Neural progenitor cell (in vitro differentiated cells): Measurements from ENCODE around the gene SNAI3. TPM values are rescaled to one million over a fixed set of nuclear protein-coding genes. Genes with fewer than 3 reads are reported as not detected.

Source experiments
- DNase-seq: peaks from one replicate; pipeline ENCODE4 v3.0.0-alpha.2; 2016; ENCODE audit warnings: low spot score
- H2AFZ ChIP-seq: fragments of 200-600 bp; sonication (generic); replicated peaks from 2 replicates; pipeline ENCODE4 v1.6.1; 2016; ENCODE audit warnings: antibody characterized with exemption
- H3F3A ChIP-seq: fragments of 200-600 bp; sonication (generic); 2 replicates; pipeline ENCODE4 v1.6.1; 2016; ENCODE audit warnings: antibody characterized with exemption, low read depth
- H3K27ac ChIP-seq: fragments of 200-600 bp; sonication (generic); 2 replicates; pipeline ENCODE4 v1.5.1; 2016; ENCODE audit warnings: mild to moderate bottlenecking
- H3K27me3 ChIP-seq: fragments of 200-600 bp; sonication (generic); 2 replicates; pipeline ENCODE4 v1.6.1; 2016; ENCODE audit warnings: mild to moderate bottlenecking, moderate library complexity
- H3K36me3 ChIP-seq: fragments of 200-600 bp; sonication (generic); 2 replicates; pipeline ENCODE4 v1.5.1; 2016
- H3K4me1 ChIP-seq: fragments of 200-600 bp; sonication (generic); 2 replicates; pipeline ENCODE4 v1.6.1; 2016; ENCODE audit warnings: mixed run types
- H3K4me2 ChIP-seq: fragments of 200-600 bp; sonication (generic); 2 replicates; pipeline ENCODE4 v1.6.1; 2016
- H3K4me3 ChIP-seq: fragments of 200-600 bp; sonication (generic); 2 replicates; pipeline ENCODE4 v1.5.1; 2016
- H3K79me2 ChIP-seq: fragments of 200-600 bp; sonication (generic); 2 replicates; pipeline ENCODE4 v1.6.1; 2016; ENCODE audit warnings: low read depth
- H3K9ac ChIP-seq: fragments of 200-600 bp; sonication (generic); 2 replicates; pipeline ENCODE4 v1.6.1; 2016
- H3K9me3 ChIP-seq: fragments of 200-600 bp; sonication (generic); 2 replicates; pipeline ENCODE4 v1.5.1; 2016; ENCODE audit warnings: low read depth
- H4K20me1 ChIP-seq: fragments of 200-600 bp; sonication (generic); 2 replicates; pipeline ENCODE4 v1.6.1; 2016; ENCODE audit warnings: low read depth
- H3K27ac Mint-ChIP-seq: 3 replicates; pipeline ENCODE4 v1.8.0; 2021; ENCODE audit warnings: mixed read lengths
- H3K27me3 Mint-ChIP-seq: 2 replicates; pipeline ENCODE4 v1.8.0; 2022; ENCODE audit warnings: low read depth, mild to moderate bottlenecking, inconsistent platforms, moderate library complexity, mixed read lengths; ENCODE audit not compliant: insufficient read depth
- H3K36me3 Mint-ChIP-seq: 3 replicates; pipeline ENCODE4 v1.8.0; 2021; ENCODE audit warnings: mixed read lengths
- H3K4me1 Mint-ChIP-seq: 3 replicates; pipeline ENCODE4 v1.8.0; 2021; ENCODE audit warnings: mixed read lengths
- H3K4me3 Mint-ChIP-seq: 3 replicates; pipeline ENCODE4 v1.8.0; 2021; ENCODE audit warnings: mild to moderate bottlenecking, moderate library complexity, mixed read lengths
- H3K9me3 Mint-ChIP-seq: 3 replicates; pipeline ENCODE4 v1.8.0; 2020; ENCODE audit warnings: mixed read lengths
- CTCF ChIP-seq: fragments of 200-600 bp; sonication (generic); IDR thresholded peaks from 2 replicates; pipeline ENCODE4 v1.5.1; 2017; ENCODE audit warnings: antibody characterized with exemption, mild to moderate bottlenecking
- EZH2 ChIP-seq: fragments of 200-600 bp; sonication (generic); IDR thresholded peaks from 2 replicates; pipeline ENCODE4 v1.6.1; 2017; ENCODE audit warnings: antibody characterized with exemption, mild to moderate bottlenecking, moderate library complexity
- EZH2phosphoT487 ChIP-seq: fragments of 200-600 bp; sonication (generic); IDR thresholded peaks from 2 replicates; pipeline ENCODE4 v1.6.1; 2017; ENCODE audit warnings: antibody characterized with exemption
- total RNA-seq: library from RNA; depleted of rRNA; stranded (reverse); fragments of >200 nt; gene quantifications from 2 replicates; pipeline ENCODE4 v1.2.3, GENCODE V29; 2015; ENCODE audit warnings: low replicate concordance

The SNAI3 gene
- total RNA-seq, 1 donor from 2014 or later = not detected

DNA sequence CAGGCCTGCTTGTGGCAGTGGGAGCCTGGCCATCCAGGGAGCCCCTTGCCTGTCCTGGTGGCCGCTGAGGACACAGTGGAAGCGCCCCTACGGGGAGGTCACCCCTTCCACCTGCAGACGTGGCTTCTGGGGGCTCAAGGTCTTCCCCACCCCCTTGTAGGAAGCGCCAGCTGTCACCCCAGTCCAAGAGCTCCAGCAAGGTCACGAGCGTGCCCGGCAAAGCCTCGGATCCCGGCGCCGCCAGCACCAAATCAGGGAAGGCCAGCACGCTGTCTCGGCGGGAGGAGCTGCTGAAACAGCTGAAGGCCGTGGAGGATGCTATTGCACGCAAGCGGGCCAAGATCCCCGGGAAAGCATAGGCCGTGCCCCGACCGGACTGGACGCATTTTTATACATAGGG, 55.4 kb downstream of the SNAI3 start:
- no peaks in the 10 kb centered on the region for H3K9me3 Mint-ChIP-seq
- H4K20me1 ChIP-seq = peaks cover 31% of the 10 kb centered on the region
- no peak overlapping the region for H3K4me3 ChIP-seq
- no peak overlapping the region for H3K4me3 Mint-ChIP-seq
- H3K27me3 Mint-ChIP-seq = peaks cover 7% of the 10 kb centered on the region
- no peak overlapping the region for H3K4me2 ChIP-seq
- peaks cover 4% of the 10 kb centered on the region for H3K4me1 ChIP-seq
- TF ChIP-seq EZH2phosphoT487 (no peak), EZH2 (no peak), CTCF (no peak)
- H3K27me3 ChIP-seq = peaks cover 22% of the 10 kb centered on the region
- no peaks in the 10 kb centered on the region for H3K79me2 ChIP-seq
- peaks cover 32% of the 10 kb centered on the region for H3F3A ChIP-seq
- no peak overlapping the region for H3K9ac ChIP-seq
- no peaks in the 10 kb centered on the region for H3K9me3 ChIP-seq
- H3K36me3 ChIP-seq = no peaks in the 10 kb centered on the region
- peaks cover 5% of the 10 kb centered on the region for H3K36me3 Mint-ChIP-seq
- no peaks in the 10 kb centered on the region for H3K4me1 Mint-ChIP-seq
- H3K27ac Mint-ChIP-seq = no peak overlapping the region
- no peak overlapping the region for H2AFZ ChIP-seq
- no peak overlapping the region for H3K27ac ChIP-seq
- no peak for DNase-seq

DNA sequence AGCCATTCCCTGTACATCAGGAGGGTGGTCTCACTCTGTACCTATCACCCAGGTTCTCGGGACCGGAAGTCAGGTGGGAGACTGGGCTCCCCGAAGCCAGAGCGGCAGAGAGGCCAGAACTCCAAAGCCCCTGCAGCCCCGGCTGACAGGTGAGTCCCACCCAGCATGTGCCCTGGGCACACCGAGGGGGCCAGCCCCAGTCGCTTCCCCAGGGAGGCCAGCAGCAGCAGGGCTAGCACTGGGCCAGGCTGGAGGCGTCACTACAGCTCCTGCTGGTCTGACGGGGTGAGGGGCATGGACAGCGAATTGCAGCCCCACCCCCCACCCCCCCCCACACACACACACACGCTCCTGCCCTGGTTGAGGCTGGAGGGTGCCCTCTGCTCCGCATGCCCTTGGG, 55.9 kb downstream of the SNAI3 start:
- peaks cover 17% of the 10 kb centered on the region for H3K27me3 ChIP-seq
- peaks cover 32% of the 10 kb centered on the region for H3F3A ChIP-seq
- H3K4me1 ChIP-seq = peaks cover 4% of the 10 kb centered on the region
- H3K4me3 ChIP-seq = no peak overlapping the region
- no peaks in the 10 kb centered on the region for H3K4me1 Mint-ChIP-seq
- H3K27ac ChIP-seq = no peak overlapping the region
- H4K20me1 ChIP-seq = peaks cover 26% of the 10 kb centered on the region
- H3K4me2 ChIP-seq = no peak overlapping the region
- no peak overlapping the region for H3K27ac Mint-ChIP-seq
- no peaks in the 10 kb centered on the region for H3K79me2 ChIP-seq
- no peak for DNase-seq
- H3K9ac ChIP-seq = no peak overlapping the region
- no peaks in the 10 kb centered on the region for H3K9me3 Mint-ChIP-seq
- H2AFZ ChIP-seq = no peak overlapping the region
- no peaks in the 10 kb centered on the region for H3K9me3 ChIP-seq
- TF ChIP-seq EZH2phosphoT487 (no peak), EZH2 (no peak), CTCF (no peak)
- H3K27me3 Mint-ChIP-seq = peaks cover 7% of the 10 kb centered on the region
- H3K36me3 Mint-ChIP-seq = peaks cover 5% of the 10 kb centered on the region
- H3K4me3 Mint-ChIP-seq = no peak overlapping the region
- H3K36me3 ChIP-seq = no peaks in the 10 kb centered on the region

DNA sequence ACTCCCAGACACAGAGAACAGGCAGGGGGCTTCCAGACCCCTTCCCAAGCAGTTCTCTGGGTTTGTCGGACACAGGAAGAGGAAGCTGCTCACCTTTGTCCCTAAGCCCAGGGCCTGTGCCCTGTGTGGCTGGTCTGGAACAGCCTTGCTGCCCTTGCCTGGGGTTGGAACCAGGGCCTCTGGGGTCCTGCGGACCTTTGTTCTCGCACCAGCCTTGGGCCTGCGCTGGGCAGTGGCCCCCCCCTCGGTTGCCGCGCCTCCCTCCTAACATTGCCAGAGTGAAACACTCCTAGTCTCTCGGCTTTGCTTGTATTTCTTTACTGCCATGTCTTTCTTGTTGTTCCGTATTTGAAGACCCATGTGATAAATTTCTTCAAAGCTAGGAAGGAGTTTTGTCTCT, 56.5 kb downstream of the SNAI3 start:
- peaks cover 5% of the 10 kb centered on the region for H3K36me3 Mint-ChIP-seq
- TF ChIP-seq EZH2 (no peak), EZH2phosphoT487 (no peak), CTCF (no peak)
- no peak overlapping the region for H3K27ac ChIP-seq
- no peak overlapping the region for H3K4me3 Mint-ChIP-seq
- H2AFZ ChIP-seq = no peak overlapping the region
- no peaks in the 10 kb centered on the region for H3K79me2 ChIP-seq
- H3K27me3 Mint-ChIP-seq = peaks cover 5% of the 10 kb centered on the region
- peaks cover 4% of the 10 kb centered on the region for H3K4me1 ChIP-seq
- H3K9me3 ChIP-seq = no peaks in the 10 kb centered on the region
- DNase-seq = no peak
- H3K4me3 ChIP-seq = no peak overlapping the region
- no peak overlapping the region for H3K4me2 ChIP-seq
- no peaks in the 10 kb centered on the region for H3K36me3 ChIP-seq
- H3K9me3 Mint-ChIP-seq = no peaks in the 10 kb centered on the region
- peaks cover 11% of the 10 kb centered on the region for H3K27me3 ChIP-seq
- H3K4me1 Mint-ChIP-seq = no peaks in the 10 kb centered on the region
- peaks cover 27% of the 10 kb centered on the region for H3F3A ChIP-seq
- H4K20me1 ChIP-seq = peaks cover 22% of the 10 kb centered on the region
- H3K27ac Mint-ChIP-seq = no peak overlapping the region
- no peak overlapping the region for H3K9ac ChIP-seq
